ENCODE measurements around the gene RNF14.

Gene RNF14

GRCh38 chr5:141950207-141951005, 18.5 kb upstream of the RNF14 start:
- DNase-seq (ENCODE audit: low spot score) = no peak
- no peak for TF ChIP-seq CTCF (IDR thresholded peaks at IDR 0.05; ENCODE audit: extremely low read depth, missing control alignments)

GRCh38 chr5:141951332-141951781, 17.5 kb upstream of the RNF14 start:
- TF ChIP-seq CTCF (IDR thresholded peaks at IDR 0.05; ENCODE audit: extremely low read depth, missing control alignments) = peak; percentile 18
- DNase-seq (ENCODE audit: low spot score) = peak; percentile 73

GRCh38 chr5:141952020-141952419, 16.9 kb upstream of the RNF14 start:
- TF ChIP-seq CTCF (IDR thresholded peaks at IDR 0.05; ENCODE audit: extremely low read depth, missing control alignments) = no peak
- DNase-seq (ENCODE audit: low spot score) = no peak

GRCh38 chr5:141954194-141954593, 14.7 kb upstream of the RNF14 start:
- no peak for TF ChIP-seq CTCF (IDR thresholded peaks at IDR 0.05; ENCODE audit: extremely low read depth, missing control alignments)
- DNase-seq (ENCODE audit: low spot score) = no peak

- peak; percentile 1 for DNase-seq (ENCODE audit: low spot score)
These were observed 11.4 kb upstream of the RNF14 start for GRCh38 chr5:141957367-141957996.

GRCh38 chr5:141958113-141958512, 10.8 kb upstream of the RNF14 start, which contains the start of gene PCDH12:
Gene PCDH12 (minus strand): TSS chr5:141958202. CDS start chr5:141957851, 351 bp downstream.
- peak; percentile 6 for DNase-seq (ENCODE audit: low spot score)
- no peak for TF ChIP-seq CTCF (IDR thresholded peaks at IDR 0.05; ENCODE audit: extremely low read depth, missing control alignments)

More at GRCh38 chr5:141957367-141957996, 11.4 kb upstream of the RNF14 start:
- no peak for TF ChIP-seq CTCF (IDR thresholded peaks at IDR 0.05; ENCODE audit: extremely low read depth, missing control alignments)

- TF ChIP-seq CTCF (IDR thresholded peaks at IDR 0.05; ENCODE audit: extremely low read depth, missing control alignments) = no peak
- peak; percentile 1 for DNase-seq (ENCODE audit: low spot score)
These were observed 10.2 kb upstream of the RNF14 start for GRCh38 chr5:141958546-141959172.
